K562 (cell line): ENCODE results near the gene PPIL6.

Source experiments
- ASH1L ChIP-seq: fragments of 450-650 bp; IDR thresholded peaks from 2 replicates; pipeline ENCODE4 v1.6.1; 2018; ENCODE audit warnings: borderline replicate concordance, mild to moderate bottlenecking, low read depth; ENCODE audit not compliant: partially characterized antibody
- DPF2 ChIP-seq: fragments of 450-650 bp; IDR thresholded peaks from 2 replicates; pipeline ENCODE4 v1.6.1; 2016
- EP300 ChIP-seq: IDR thresholded peaks from 2 replicates; pipeline ENCODE4 v1.6.1; 2012; ENCODE audit warnings: low read length, improper control_type of control experiment
- GABPB1 ChIP-seq: sonication (generic); formaldehyde crosslinking; IDR thresholded peaks from 2 replicates; pipeline ENCODE4 v1.8.0; 2022; ENCODE audit warnings: mild to moderate bottlenecking, missing genetic modification reagents
- KDM1A ChIP-seq, 2 experiments: fragments of 450-650 bp; IDR thresholded peaks; 2 replicates each; pipeline ENCODE4 v1.6.1; 2016; ENCODE audit warnings: mild to moderate bottlenecking in 2 of 2
- NFYB ChIP-seq: IDR thresholded peaks from 2 replicates; pipeline ENCODE4 v1.6.1; 2011; ENCODE audit warnings: mild to moderate bottlenecking, moderate library complexity; ENCODE audit not compliant: insufficient read length; ENCODE audit errors: extremely low read depth
- POLR2A ChIP-seq: fragments of 450-650 bp; conservative IDR thresholded peaks from 2 replicates; pipeline ENCODE4 v1.6.1; 2016
- RBM39 ChIP-seq: fragments of 200-400 bp; formaldehyde crosslinking; optimal IDR thresholded peaks from 2 replicates; pipeline ENCODE3; 2018; ENCODE audit warnings: low read depth, low read length
- SIN3A ChIP-seq, 2 experiments: fragments of 150-350 bp in 1 of 2; IDR thresholded peaks; 2 replicates each; pipeline ENCODE4 v1.6.1; 2011 to 2016; ENCODE audit warnings: borderline replicate concordance in 2 of 2, low read depth in 2 of 2, low read length in 2 of 2, mild to moderate bottlenecking in 2 of 2, moderate library complexity in 2 of 2; ENCODE audit not compliant: control insufficient read depth in 1 of 2
- SIRT6 ChIP-seq: IDR thresholded peaks from one replicate; pipeline ENCODE4 v1.6.1; 2012; ENCODE audit warnings: low read depth, mild to moderate bottlenecking, control low read depth, inconsistent platforms, low read length, moderate library complexity
- SP1 ChIP-seq: sonication (generic); formaldehyde crosslinking; IDR thresholded peaks from 2 replicates; pipeline ENCODE4 v1.8.1; 2022; ENCODE audit warnings: mild to moderate bottlenecking, missing genetic modification reagents
- TFAM ChIP-seq: fragments of 250-450 bp; sonication (Bioruptor Pico); conservative IDR thresholded peaks from 2 replicates; pipeline ENCODE4 v1.5.0; 2021; ENCODE audit warnings: mild to moderate bottlenecking, moderate library complexity
- USF1 ChIP-seq: sonication (generic); formaldehyde crosslinking; IDR thresholded peaks from 2 replicates; pipeline ENCODE4 v1.9.0; 2022; ENCODE audit warnings: mild to moderate bottlenecking, missing genetic modification reagents
- TF ChIP-seq, protein P1 (sequence below): sonication (generic); formaldehyde crosslinking; IDR thresholded peaks from 2 replicates; pipeline ENCODE4 v1.9.0; 2022; ENCODE audit warnings: mild to moderate bottlenecking, missing genetic modification reagents

GRCh38 chr6:109455437-109456110 is 15.1 kb upstream of the PPIL6 start, which contains the start of gene MICAL1:
- no peak; the same call in 1 of the 2 replicates for TF ChIP-seq EP300
- TF ChIP-seq ASH1L = no peak
- TF ChIP-seq, protein P1, sequence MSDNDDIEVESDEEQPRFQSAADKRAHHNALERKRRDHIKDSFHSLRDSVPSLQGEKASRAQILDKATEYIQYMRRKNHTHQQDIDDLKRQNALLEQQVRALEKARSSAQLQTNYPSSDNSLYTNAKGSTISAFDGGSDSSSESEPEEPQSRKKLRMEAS (CRISPR knock-in tag) = no peak
- no peak; the same call in 1 of the 2 replicates for TF ChIP-seq DPF2
- no peak for TF ChIP-seq RBM39
- TF ChIP-seq POLR2A = peak; percentile 55; the same call in 1 of the 2 replicates
- no peak for TF ChIP-seq USF1 (CRISPR knock-in tag)
- no peak for TF ChIP-seq KDM1A (IDR thresholded peaks at IDR 0.05)
- TF ChIP-seq SP1 = peak; percentile 85
- no peak for TF ChIP-seq NFYB
- TF ChIP-seq SIN3A (IDR thresholded peaks at IDR 0.05; ENCODE audit: borderline replicate concordance in 2 of 2, control insufficient read depth in 1 of 2, low read depth in 2 of 2, low read length in 2 of 2) = peak; percentile 45 to 64; a peak in 2 of 4 replicates
- TF ChIP-seq GABPB1 = peak; percentile 18; the same call in 1 of the 2 replicates
- TF ChIP-seq TFAM (CRISPR knock-in tag) = no peak
- TF ChIP-seq SIRT6 = no peak
